H1 (cell line): ENCODE results near the gene B3GAT2. TPM values are rescaled to one million over a fixed set of nuclear protein-coding genes. Genes with fewer than 3 reads are reported as not detected.

Experiments used
- CTCF ChIA-PET: fragments of 300-600 bp; sonication (Branson Sonifier 250); formaldehyde crosslinking; loops from one replicate; lab custom pipeline; 2021; ENCODE audit not compliant: partially characterized antibody; lab: Charles Lee
- POLR2A ChIA-PET: fragments of 300-600 bp; sonication (Branson Sonifier 250); formaldehyde crosslinking; loops from one replicate; lab custom pipeline; 2021; ENCODE audit warnings: inconsistent platforms; ENCODE audit not compliant: partially characterized antibody; lab: Charles Lee
- DNase-seq, 2 experiments: peaks; one replicate each; pipeline versions ENCODE4 v3.0.0 to v3.0.0-alpha.2; 2010 to 2022; ENCODE audit warnings: low spot score in 2 of 2, low read depth in 1 of 2, mixed read lengths in 1 of 2
- FAIRE-seq: peaks from 2 replicates; lab custom pipeline; 2011; peaks lifted over from hg19 to GRCh38; lab: Jason Lieb, UNC
- H2AFZ ChIP-seq: 2 replicates; pipeline ENCODE4 v1.8.1; 2012; ENCODE audit warnings: low read length, inconsistent platforms
- H2AK5ac ChIP-seq: 2 replicates; pipeline ENCODE4 v1.6.1; 2013; ENCODE audit warnings: low read depth, low read length
- H2BK120ac ChIP-seq: replicated peaks from 2 replicates; pipeline ENCODE3; 2013; ENCODE audit warnings: low read depth, low read length, inconsistent platforms
- H2BK12ac ChIP-seq: 2 replicates; pipeline ENCODE4 v1.6.1; 2013; ENCODE audit warnings: low read depth, low read length
- H2BK15ac ChIP-seq: 2 replicates; pipeline ENCODE4 v1.6.1; 2013; ENCODE audit warnings: low read length
- H2BK20ac ChIP-seq: 2 replicates; pipeline ENCODE4 v1.6.1; 2013; ENCODE audit warnings: low read length
- H2BK5ac ChIP-seq: 2 replicates; pipeline ENCODE4 v1.6.1; 2013; ENCODE audit warnings: low read depth, low read length
- H3K14ac ChIP-seq: 2 replicates; pipeline ENCODE4 v1.6.1; 2013; ENCODE audit warnings: inconsistent platforms; ENCODE audit not compliant: insufficient read length
- H3K18ac ChIP-seq: 2 replicates; pipeline ENCODE4 v1.6.1; 2013; ENCODE audit warnings: low read length; ENCODE audit errors: extremely low read depth
- H3K23ac ChIP-seq: 2 replicates; pipeline ENCODE4 v1.6.1; 2013; ENCODE audit warnings: inconsistent platforms; ENCODE audit not compliant: insufficient read length
- H3K23me2 ChIP-seq: 2 replicates; pipeline ENCODE4 v1.6.1; 2013; ENCODE audit warnings: low read depth, low read length
- H3K27ac ChIP-seq: 2 replicates; pipeline ENCODE4 v1.6.1; 2011; ENCODE audit warnings: low read depth, low read length, inconsistent platforms
- H3K27me3 ChIP-seq, 4 experiments: replicated peaks in 1 of 4; 1 replicate in 1 of 4; 2 replicates in 3 of 4; pipeline versions ENCODE4 v1.6.1 to v1.8.1; 2011 to 2013; ENCODE audit warnings: low read length in 3 of 4, mild to moderate bottlenecking in 3 of 4, inconsistent platforms in 2 of 4, mixed read lengths in 2 of 4, moderate library complexity in 1 of 4; ENCODE audit not compliant: control insufficient read depth in 3 of 4, insufficient read depth in 3 of 4; ENCODE audit errors: extremely low read depth in 1 of 4
- H3K36me3 ChIP-seq, 4 experiments: 2 replicates each; pipeline versions ENCODE4 v1.6.1 to v1.8.1; 2011 to 2013; ENCODE audit warnings: mild to moderate bottlenecking in 4 of 4, low read length in 3 of 4, moderate library complexity in 2 of 4, control low read depth in 1 of 4, inconsistent platforms in 1 of 4; ENCODE audit not compliant: insufficient read depth in 4 of 4, control insufficient read depth in 2 of 4
- H3K4ac ChIP-seq: replicated peaks from 2 replicates; pipeline ENCODE3; 2013; ENCODE audit warnings: low read length, low read depth, mixed read lengths, inconsistent platforms; ENCODE audit not compliant: insufficient read length
- H3K4me1 ChIP-seq, 4 experiments: replicated peaks in 1 of 4; 1 replicate in 1 of 4; 2 replicates in 3 of 4; pipeline versions ENCODE4 v1.6.1 to v1.8.1; 2011 to 2013; ENCODE audit warnings: low read length in 3 of 4, inconsistent platforms in 2 of 4, mixed read lengths in 1 of 4; ENCODE audit not compliant: insufficient read depth in 4 of 4, control insufficient read depth in 3 of 4
- H3K4me2 ChIP-seq, 2 experiments: 2 replicates each; pipeline versions ENCODE4 v1.6.1 to v1.8.1; 2011 to 2013; ENCODE audit warnings: low read depth in 2 of 2, low read length in 2 of 2, control low read depth in 1 of 2, inconsistent platforms in 1 of 2, mild to moderate bottlenecking in 1 of 2; ENCODE audit not compliant: insufficient read depth in 1 of 2
- H3K4me3 ChIP-seq, 4 experiments: fragments of 200-600, 300-600 bp in 1 of 4; sonication (generic), shearing (Covaris generic), sonication (Bioruptor Twin) in 1 of 4; 2 replicates each; pipeline versions ENCODE4 v1.5.1 to v1.8.1; 2011 to 2016; ENCODE audit warnings: low read length in 4 of 4, low read depth in 3 of 4, control low read depth in 2 of 4, inconsistent platforms in 2 of 4, mild to moderate bottlenecking in 2 of 4, mixed read lengths in 1 of 4, moderate library complexity in 1 of 4; ENCODE audit not compliant: insufficient read depth in 2 of 4; ENCODE audit errors: extremely low read depth in 1 of 4
- H3K56ac ChIP-seq: replicated peaks from 2 replicates; pipeline ENCODE3; 2013; ENCODE audit warnings: low read depth, mild to moderate bottlenecking, mixed read lengths, low read length, inconsistent platforms; ENCODE audit not compliant: insufficient read length
- H3K79me1 ChIP-seq: 2 replicates; pipeline ENCODE4 v1.6.1; 2013; ENCODE audit warnings: low read depth, low read length, control low read depth
- H3K79me2 ChIP-seq, 2 experiments: 2 replicates each; pipeline versions ENCODE4 v1.6.1 to v1.8.1; 2012 to 2013; ENCODE audit warnings: low read length in 2 of 2, mild to moderate bottlenecking in 2 of 2, inconsistent platforms in 1 of 2; ENCODE audit not compliant: insufficient read depth in 2 of 2, control insufficient read depth in 1 of 2
- H3K9ac ChIP-seq, 4 experiments: replicated peaks in 1 of 4; 1 replicate in 1 of 4; 2 replicates in 3 of 4; pipeline versions ENCODE4 v1.6.1 to v1.8.1; 2011 to 2013; ENCODE audit warnings: low read depth in 3 of 4, low read length in 3 of 4, control low read depth in 2 of 4, mild to moderate bottlenecking in 2 of 4, moderate library complexity in 2 of 4, inconsistent platforms in 1 of 4; ENCODE audit errors: extremely low read depth in 1 of 4
- H3K9me3 ChIP-seq, 2 experiments: 2 replicates each; pipeline versions ENCODE4 v1.6.1 to v1.8.1; 2012 to 2013; ENCODE audit warnings: mild to moderate bottlenecking in 2 of 2, moderate library complexity in 2 of 2, control low read depth in 1 of 2, inconsistent platforms in 1 of 2, low read depth in 1 of 2, low read length in 1 of 2, mixed read lengths in 1 of 2; ENCODE audit not compliant: insufficient read depth in 2 of 2
- H4K20me1 ChIP-seq, 2 experiments: replicated peaks in 1 of 2; 2 replicates each; pipeline versions ENCODE3 to v1.8.1; 2011 to 2013; ENCODE audit warnings: inconsistent platforms in 2 of 2, low read length in 2 of 2, mild to moderate bottlenecking in 1 of 2; ENCODE audit not compliant: insufficient read depth in 2 of 2, control insufficient read depth in 1 of 2
- H4K5ac ChIP-seq: 2 replicates; pipeline ENCODE4 v1.6.1; 2013; ENCODE audit warnings: low read length, low read depth, mixed read lengths, inconsistent platforms; ENCODE audit not compliant: insufficient read length
- H4K8ac ChIP-seq: 2 replicates; pipeline ENCODE4 v1.8.0; 2013; ENCODE audit warnings: mild to moderate bottlenecking, moderate library complexity, low read length, inconsistent platforms; ENCODE audit not compliant: insufficient read depth; ENCODE audit errors: extremely low read depth
- H4K91ac ChIP-seq: replicated peaks from 2 replicates; pipeline ENCODE3; 2013; ENCODE audit warnings: low read length, mixed read lengths, inconsistent platforms; ENCODE audit not compliant: insufficient read length
- RXRA ChIP-seq: IDR thresholded peaks from 2 replicates; pipeline ENCODE4 v1.6.1; 2011; ENCODE audit warnings: low read depth, mild to moderate bottlenecking, low read length, moderate library complexity; ENCODE audit not compliant: insufficient read depth
- SAP30 ChIP-seq: fragments of 300-600 bp; sonication (generic); IDR thresholded peaks from 2 replicates; pipeline ENCODE4 v1.7.1; 2012; ENCODE audit warnings: low read length, moderate library complexity, mild to moderate bottlenecking, inconsistent platforms; ENCODE audit not compliant: insufficient read depth, insufficient replicate concordance
- WGBS, 2 experiments: shearing (Covaris generic) in 1 of 2; methylation state at CpG; one replicate each; pipeline versions ENCODE4 v1.1.6 to v1.1.7; 2013 to 2015; ENCODE audit warnings: low lambda C conversion rate in 2 of 2, mixed read lengths in 2 of 2, inconsistent platforms in 1 of 2, low coverage in 1 of 2, missing lambda C conversion rate in 1 of 2; ENCODE audit not compliant: insufficient replicate concordance in 2 of 2, insufficient coverage in 1 of 2, insufficient read length in 1 of 2; ENCODE audit errors: extremely low coverage in 1 of 2, missing lambda C conversion rate in 1 of 2; 5-methylcytosine and 5-hydroxymethylcytosine counted together
- polyA plus RNA-seq, 7 experiments: library from polyadenylated mRNA; depleted of rRNA in 3 of 7; stranded (reverse) in 5 of 7; unstranded in 2 of 7; fragments of >200 nt in 5 of 7; fragments of 200-250 nt in 2 of 7; gene quantifications; 1 replicate in 5 of 7; 2 replicates in 1 of 7; 4 replicates in 1 of 7; pipeline versions ENCODE4 v1.2.1 to v1.2.3, GENCODE V29; 2011 to 2013; ENCODE audit warnings: missing spikeins in 2 of 7, mixed read lengths in 2 of 7
- total RNA-seq: library from RNA; stranded (reverse); fragmentation: NEBNext Ultra II Directional; extraction: Animal tissue kit (Norgen Biotek cat#: 25700); gene quantifications from 2 replicates; pipeline ENCODE4 v1.2.1, GENCODE V29; 2021

B3GAT2 gene
- total and polyA plus RNA-seq, 2 of the 8 experiments (the other 6 are each of a cell fraction or from before 2014, with no cell fraction given), result 0.83 to 1.9 TPM

- no peak overlapping the region for H4K5ac ChIP-seq
- H3K4me1 ChIP-seq, result peaks cover 0 to 8% (median 4%) of the 10 kb centered on the region in 4 experiments; a peak in 4 of 7 replicates
- H2BK20ac ChIP-seq, result no peak overlapping the region
- no peak overlapping the region for H3K4ac ChIP-seq
- DNase-seq, result no peak
- H4K20me1 ChIP-seq, result no peaks in the 10 kb centered on the region
- ChIA-PET CTCF (interaction anchor here (0.9 kb wide), 1 partner anchor 44 kb away, joined by 3 read pairs; no protein-coding TSS in a partner anchor), POLR2A (no interaction called here)
- WGBS, 2 experiments, result 89% methylated on average over 1 of the region's 1 CpG; no CpG with 5 or more reads in 1 of the 2 experiments
- no peak overlapping the region for H3K18ac ChIP-seq
- no peak overlapping the region for H2BK5ac ChIP-seq
- no peak overlapping the region for H3K27ac ChIP-seq
- no peak overlapping the region for H2AK5ac ChIP-seq
- H4K8ac ChIP-seq, result no peak overlapping the region
- TF ChIP-seq RXRA (no peak), SAP30 (no peak)
- H3K79me2 ChIP-seq, result no peaks in the 10 kb centered on the region
- H3K9ac ChIP-seq, result no peak overlapping the region
- H3K9me3 ChIP-seq, result no peaks in the 10 kb centered on the region
- no peak for FAIRE-seq
- H2BK12ac ChIP-seq, result no peak overlapping the region
- H3K79me1 ChIP-seq, result no peaks in the 10 kb centered on the region
- H2BK120ac ChIP-seq, result no peak overlapping the region
- no peak overlapping the region for H2BK15ac ChIP-seq
- no peak overlapping the region for H2AFZ ChIP-seq
- no peak overlapping the region for H3K4me3 ChIP-seq
- H4K91ac ChIP-seq, result no peak overlapping the region
- no peak overlapping the region for H3K4me2 ChIP-seq
- no peak overlapping the region for H3K56ac ChIP-seq
- no peak overlapping the region for H3K23ac ChIP-seq
- H3K36me3 ChIP-seq, result no peaks in the 10 kb centered on the region; a peak in 1 of 8 replicates
- H3K14ac ChIP-seq, result no peak overlapping the region
- no peaks in the 10 kb centered on the region for H3K27me3 ChIP-seq
- no peaks in the 10 kb centered on the region for H3K23me2 ChIP-seq
These were observed 96.8 kb downstream of the B3GAT2 start for GRCh38 chr6:70860045-70860444.
